GM23338 (cell line): Measurements from ENCODE around the gene NAP1L3. TPM values are rescaled to one million over a fixed set of nuclear protein-coding genes. Genes with fewer than 3 reads are reported as not detected.

Experiments used
- ATAC-seq: fragments of 200-7000 bp; cut with Tn5 transposase; 3 replicates; pipeline ENCODE4 v1.9.1; 2020
- DNase-seq: peaks from one replicate; pipeline ENCODE4 v3.0.0-alpha.2; 2015; ENCODE audit warnings: low spot score
- H2AFZ ChIP-seq: fragments of 200-600 bp; sonication (generic); 2 replicates; pipeline ENCODE4 v1.8.0; 2016; ENCODE audit warnings: antibody characterized with exemption, mild to moderate bottlenecking, moderate library complexity
- H3F3A ChIP-seq: fragments of 200-600 bp; sonication (generic); replicated peaks from 2 replicates; pipeline ENCODE4 v1.8.0; 2017; ENCODE audit warnings: antibody characterized with exemption, mixed run types, low read depth
- H3K27ac ChIP-seq: fragments of 200-600 bp; sonication (generic); 2 replicates; pipeline ENCODE4 v1.6.1; 2016; ENCODE audit warnings: low read depth
- H3K27me3 ChIP-seq: fragments of 200-600 bp; sonication (generic); 2 replicates; pipeline ENCODE4 v1.8.0; 2016; ENCODE audit warnings: mild to moderate bottlenecking, mixed run types, moderate library complexity; ENCODE audit not compliant: insufficient read depth
- H3K36me3 ChIP-seq: fragments of 200-600 bp; sonication (generic); 2 replicates; pipeline ENCODE4 v1.8.0; 2016; ENCODE audit warnings: mild to moderate bottlenecking; ENCODE audit not compliant: insufficient read depth
- H3K4me1 ChIP-seq: fragments of 200-600 bp; sonication (generic); 2 replicates; pipeline ENCODE4 v1.8.0; 2016; ENCODE audit warnings: mild to moderate bottlenecking, moderate library complexity; ENCODE audit not compliant: insufficient read depth
- H3K4me2 ChIP-seq: fragments of 200-600 bp; sonication (generic); 2 replicates; pipeline ENCODE4 v1.7.1; 2017; ENCODE audit warnings: mixed run types
- H3K4me3 ChIP-seq: fragments of 200-600 bp; sonication (generic); 2 replicates; pipeline ENCODE4 v1.6.1; 2016; ENCODE audit warnings: mixed run types
- H3K79me2 ChIP-seq: fragments of 200-600 bp; sonication (generic); replicated peaks from 2 replicates; pipeline ENCODE4 v1.8.0; 2017; ENCODE audit warnings: mild to moderate bottlenecking; ENCODE audit not compliant: insufficient read depth
- H3K9me2 ChIP-seq: fragments of 200-600 bp; sonication (generic); 2 replicates; pipeline ENCODE4 v1.8.0; 2017; ENCODE audit not compliant: insufficient read depth
- H4K20me1 ChIP-seq: fragments of 200-600 bp; sonication (generic); replicated peaks from 2 replicates; pipeline ENCODE4 v1.8.0; 2017; ENCODE audit warnings: mild to moderate bottlenecking; ENCODE audit not compliant: insufficient read depth
- H3K27ac Mint-ChIP-seq: 2 replicates; pipeline ENCODE4 v1.8.0; 2020; ENCODE audit warnings: inconsistent platforms, mild to moderate bottlenecking, moderate library complexity, mixed read lengths
- H3K27me3 Mint-ChIP-seq: 3 replicates; pipeline ENCODE4 v1.8.0; 2022; ENCODE audit warnings: low read depth, mild to moderate bottlenecking, moderate library complexity, mixed read lengths, inconsistent platforms; ENCODE audit not compliant: insufficient read depth, poor library complexity
- H3K36me3 Mint-ChIP-seq: 3 replicates; pipeline ENCODE4 v1.8.0; 2021; ENCODE audit warnings: low read depth, mild to moderate bottlenecking, inconsistent platforms, moderate library complexity, mixed read lengths
- H3K4me1 Mint-ChIP-seq: 3 replicates; pipeline ENCODE4 v1.8.0; 2020; ENCODE audit warnings: mild to moderate bottlenecking, inconsistent platforms, mixed read lengths
- H3K4me3 Mint-ChIP-seq: 3 replicates; pipeline ENCODE4 v1.8.0; 2021; ENCODE audit warnings: moderate library complexity, mild to moderate bottlenecking, inconsistent platforms, mixed read lengths
- H3K9me3 Mint-ChIP-seq: 3 replicates; pipeline ENCODE4 v1.8.0; 2020; ENCODE audit warnings: moderate library complexity, mild to moderate bottlenecking, inconsistent platforms, mixed read lengths
- CREB1 ChIP-seq: fragments of 250-450 bp; sonication (Bioruptor Pico); IDR thresholded peaks from 2 replicates; pipeline ENCODE4 v1.5.0; 2020; ENCODE audit warnings: low read depth, mild to moderate bottlenecking, moderate library complexity
- CTCF ChIP-seq, 2 experiments: fragments of 200-600 bp in 1 of 2; sonication (generic) in 1 of 2; conservative IDR thresholded peaks; 2 replicates each; pipeline versions ENCODE4 v1.5.1 to v1.6.1; 2016 to 2017; ENCODE audit warnings: antibody characterized with exemption in 2 of 2, low read depth in 2 of 2, mild to moderate bottlenecking in 2 of 2, moderate library complexity in 1 of 2
- ETS1 ChIP-seq: IDR thresholded peaks from 2 replicates; pipeline ENCODE4 v1.6.1; 2016; ENCODE audit warnings: antibody characterized with exemption
- EZH2phosphoT487 ChIP-seq: fragments of 200-600 bp; sonication (generic); IDR thresholded peaks from one replicate; pipeline ENCODE4 v1.8.1; 2018; ENCODE audit warnings: antibody characterized with exemption; ENCODE audit not compliant: unreplicated experiment
- JUNB ChIP-seq: IDR thresholded peaks from one replicate; pipeline ENCODE4 v1.6.1; 2016; ENCODE audit warnings: antibody characterized with exemption; ENCODE audit not compliant: unreplicated experiment
- NANOG ChIP-seq: IDR thresholded peaks from 2 replicates; pipeline ENCODE4 v1.6.1; 2016; ENCODE audit warnings: antibody characterized with exemption, borderline replicate concordance
- POLR2AphosphoS5 ChIP-seq: IDR thresholded peaks from 2 replicates; pipeline ENCODE4 v1.6.1; 2016; ENCODE audit warnings: antibody characterized with exemption, low read depth
- STAT1 ChIP-seq: IDR thresholded peaks from one replicate; pipeline ENCODE4 v1.6.1; 2016; ENCODE audit warnings: antibody characterized with exemption; ENCODE audit not compliant: unreplicated experiment
- ZNF114 ChIP-seq: fragments of 250-450 bp; sonication (Bioruptor Pico); IDR thresholded peaks from 2 replicates; pipeline ENCODE4 v1.5.0; 2020; ENCODE audit warnings: mild to moderate bottlenecking, moderate library complexity
- ZNF331 ChIP-seq: fragments of 250-450 bp; sonication (Bioruptor Pico); IDR thresholded peaks from 2 replicates; pipeline ENCODE4 v1.5.0; 2020; ENCODE audit warnings: low read depth, mild to moderate bottlenecking, moderate library complexity
- polyA plus RNA-seq: library from polyadenylated mRNA; unstranded; fragments of >200 nt; fragmentation: Nextera tagmentation; extraction: Ambion mirVana; gene quantifications from 2 replicates; pipeline ENCODE4 v1.2.1, GENCODE V29; 2016
- total RNA-seq: library from RNA; depleted of rRNA; stranded (reverse); fragments of >200 nt; shearing (Covaris generic); gene quantifications from 2 replicates; pipeline ENCODE4 v1.2.3, GENCODE V29; 2014

Gene NAP1L3
- total and polyA plus RNA-seq, 2 experiments from 2014 or later = 47.9 to 54.9 TPM

GRCh38 chrX:93695981-93696380, 22.6 kb upstream of the NAP1L3 start:
- Mint-ChIP-seq H3K27me3 (no peaks in the 10 kb centered on the region), H3K9me3 (no peaks in the 10 kb centered on the region), H3K4me3 (no peak overlapping the region), H3K4me1 (peaks cover 5% of the 10 kb centered on the region; the same call in 2 of the 3 replicates), H3K27ac (no peak overlapping the region), H3K36me3 (no peaks in the 10 kb centered on the region)
- H3K4me1 ChIP-seq = no peaks in the 10 kb centered on the region; the same call in 1 of the 2 replicates
- no peaks in the 10 kb centered on the region for H3K36me3 ChIP-seq
- peak; percentile 1 for DNase-seq
- H3K4me3 ChIP-seq = no peak overlapping the region
- H3F3A ChIP-seq = no peaks in the 10 kb centered on the region
- H3K4me2 ChIP-seq = no peak overlapping the region
- TF ChIP-seq CTCF (conservative IDR thresholded peaks at IDR 0.05; ENCODE audit: low read depth in 2 of 2) (no peak), POLR2AphosphoS5 (no peak), STAT1 (no peak)
- no peaks in the 10 kb centered on the region for H3K79me2 ChIP-seq
- no peak overlapping the region for H2AFZ ChIP-seq
- H3K9me2 ChIP-seq = no peaks in the 10 kb centered on the region
- no peak overlapping the region for H3K27ac ChIP-seq
- no peak for ATAC-seq
- no peaks in the 10 kb centered on the region for H4K20me1 ChIP-seq
- H3K27me3 ChIP-seq = no peaks in the 10 kb centered on the region

- DNase-seq = no peak
- H3K27me3 ChIP-seq = no peaks in the 10 kb centered on the region
- Mint-ChIP-seq H3K4me1 (peaks cover 11% of the 10 kb centered on the region; the same call in 2 of the 3 replicates), H3K36me3 (peaks cover 10% of the 10 kb centered on the region; the same call in 2 of the 3 replicates), H3K4me3 (peak within 1 kb of the TSS; percentile 95), H3K27me3 (no peaks in the 10 kb centered on the region), H3K9me3 (no peaks in the 10 kb centered on the region), H3K27ac (peak within 1 kb of the TSS; percentile 62; the same call in 1 of the 2 replicates)
- H3F3A ChIP-seq = no peaks in the 10 kb centered on the region
- peak within 1 kb of the TSS; percentile 88 for H2AFZ ChIP-seq
- H3K4me3 ChIP-seq = peak within 1 kb of the TSS; percentile 81
- no peaks in the 10 kb centered on the region for H4K20me1 ChIP-seq
- H3K27ac ChIP-seq = peak within 1 kb of the TSS; percentile 19
- H3K36me3 ChIP-seq = no peaks in the 10 kb centered on the region
- ATAC-seq = no peak; the same call in 1 of the 3 replicates
- H3K4me2 ChIP-seq = peak within 1 kb of the TSS; percentile 72
- no peak for TF ChIP-seq EZH2phosphoT487
- TF ChIP-seq JUNB = no peak
- no peak for TF ChIP-seq NANOG
- no peak for TF ChIP-seq CREB1 (CRISPR knock-in tag)
- TF ChIP-seq CTCF (conservative IDR thresholded peaks at IDR 0.05; ENCODE audit: low read depth in 2 of 2) = no peak
- no peak for TF ChIP-seq POLR2AphosphoS5
- no peak for TF ChIP-seq ETS1
- TF ChIP-seq ZNF331 (CRISPR knock-in tag) = no peak
- TF ChIP-seq ZNF114 = no peak
- peaks cover 26% of the 10 kb centered on the region for H3K79me2 ChIP-seq
- no peaks in the 10 kb centered on the region for H3K9me2 ChIP-seq
- peaks cover 14% of the 10 kb centered on the region; the same call in 1 of the 2 replicates for H3K4me1 ChIP-seq
These were observed 492 bp upstream of the NAP1L3 start, which contains the start of gene FAM133A for GRCh38 chrX:93673869-93674271. TSS of gene FAM133A (plus strand) at chrX:93674206. CDS start at chrX:93709420, 35,214 bp downstream.
